ENCODE measurements around the gene PCDHB15.
"Not testable (repeated sequence)": the region's sequence is repeated elsewhere in the genome, so short reads cannot be mapped to it uniquely, and the experiment has no call there.

PCDHB15 gene

GRCh38 chr5:141245250-141245717 is at the start of gene PCDHB15:
TSS of gene PCDHB15 (plus strand) at chr5:141245395. CDS start at chr5:141245579, 184 bp downstream.
- no peak for DNase-seq (ENCODE audit: low spot score)

- no peak for DNase-seq (ENCODE audit: low spot score)
These were observed 48.8 kb upstream of the PCDHB15 start for GRCh38 chr5:141196363-141196762.

GRCh38 chr5:141199359-141200235 is 45.6 kb upstream of the PCDHB15 start, which contains the start of gene PCDHB11:
TSS of gene PCDHB11 (plus strand) at chr5:141199627. CDS start at chr5:141199775, 148 bp downstream.
- no peak for DNase-seq (ENCODE audit: low spot score)

GRCh38 chr5:141201126-141201525 is 44.1 kb upstream of the PCDHB15 start:
- not testable (repeated sequence) for DNase-seq (ENCODE audit: low spot score)

- DNase-seq (ENCODE audit: low spot score): not testable (repeated sequence)
These were observed 43.5 kb upstream of the PCDHB15 start for GRCh38 chr5:141201646-141202045.

GRCh38 chr5:141208478-141208877 is 36.7 kb upstream of the PCDHB15 start, which contains the start of gene PCDHB12:
TSS of gene PCDHB12 (plus strand) at chr5:141208719. CDS start at chr5:141208908, 189 bp downstream.
- no peak for DNase-seq (ENCODE audit: low spot score)

- not testable (repeated sequence) for DNase-seq (ENCODE audit: low spot score)
These were observed 34.9 kb upstream of the PCDHB15 start for GRCh38 chr5:141210281-141210680.

GRCh38 chr5:141210849-141211248 is 34.3 kb upstream of the PCDHB15 start:
- DNase-seq (ENCODE audit: low spot score): not testable (repeated sequence)

GRCh38 chr5:141213656-141214339 is 31.4 kb upstream of the PCDHB15 start, which contains the start of gene PCDHB13:
TSS of gene PCDHB13 (plus strand) at chr5:141213919. CDS start at chr5:141214124, 205 bp downstream.
- not testable (repeated sequence) for DNase-seq (ENCODE audit: low spot score)

- not testable (repeated sequence) for DNase-seq (ENCODE audit: low spot score)
These were observed 30.6 kb upstream of the PCDHB15 start for GRCh38 chr5:141214583-141214982.

GRCh38 chr5:141215504-141215903 is 29.7 kb upstream of the PCDHB15 start:
- not testable (repeated sequence) for DNase-seq (ENCODE audit: low spot score)

- DNase-seq (ENCODE audit: low spot score): not testable (repeated sequence)
These were observed 29.2 kb upstream of the PCDHB15 start for GRCh38 chr5:141216035-141216434.

GRCh38 chr5:141223112-141223783 is 21.9 kb upstream of the PCDHB15 start, which contains the start of gene PCDHB14:
TSS of gene PCDHB14 (plus strand) at chr5:141223343. CDS start at chr5:141223506, 163 bp downstream.
- no peak for DNase-seq (ENCODE audit: low spot score)

GRCh38 chr5:141224844-141225243 is 20.4 kb upstream of the PCDHB15 start:
- not testable (repeated sequence) for DNase-seq (ENCODE audit: low spot score)

GRCh38 chr5:141225421-141225820 is 19.8 kb upstream of the PCDHB15 start:
- not testable (repeated sequence) for DNase-seq (ENCODE audit: low spot score)

- DNase-seq (ENCODE audit: low spot score): no peak
These were observed 11.0 kb upstream of the PCDHB15 start for GRCh38 chr5:141234109-141234667.

GRCh38 chr5:141235922-141236321 is 9.3 kb upstream of the PCDHB15 start:
- not testable (repeated sequence) for DNase-seq (ENCODE audit: low spot score)

GRCh38 chr5:141236516-141237313 is 8.5 kb upstream of the PCDHB15 start:
- no peak for DNase-seq (ENCODE audit: low spot score)

- DNase-seq (ENCODE audit: low spot score): no peak
These were observed 3.7 kb upstream of the PCDHB15 start for GRCh38 chr5:141241496-141241895.

- not testable (repeated sequence) for DNase-seq (ENCODE audit: low spot score)
These were observed 1.8 kb downstream of the PCDHB15 start for GRCh38 chr5:141246971-141247370.

Data from hematopoietic multipotent progenitor cell treated with erythropoietin and hydrocortisone succinate and interleukin-3 and kit ligand, for 15 days (in vitro differentiated cells).